IMR-90 (cell line): Measurements from ENCODE around the gene IL23R. TPM values are rescaled to one million over a fixed set of nuclear protein-coding genes. Genes with fewer than 3 reads are reported as not detected.

Source experiments
- ATAC-seq: fragments of 200-7000 bp; cut with Tn5 transposase; 2 replicates; pipeline ENCODE4 v1.9.1; 2020; ENCODE audit warnings: low read depth, mild to moderate bottlenecking, moderate library complexity
- BruUV-seq: library from RNA; stranded (reverse); fragments of 400-500 nt; replicated peaks from 2 replicates; lab custom pipeline; 2021; lab: Mats Ljungman, UMichigan
- CTCF ChIA-PET: fragments of 300-600 bp; formaldehyde crosslinking; extraction: SDS; loops from one replicate; lab custom pipeline; 2021; ENCODE audit warnings: antibody characterized with exemption; lab: Yijun Ruan, JAX
- POLR2A ChIA-PET: fragments of 300-600 bp; sonication (Branson Sonifier 250); formaldehyde crosslinking; loops from one replicate; lab custom pipeline; 2022; ENCODE audit warnings: antibody characterized with exemption; ENCODE audit not compliant: unreplicated experiment; lab: Charles Lee
- DNase-seq: peaks from one replicate; pipeline ENCODE4 v3.0.0; 2013
- H2AFZ ChIP-seq: replicated peaks from 2 replicates; pipeline ENCODE3; 2013; ENCODE audit warnings: low read length, mild to moderate bottlenecking; ENCODE audit not compliant: poor library complexity
- H2AK5ac ChIP-seq: 2 replicates; pipeline ENCODE4 v1.6.1; 2013; ENCODE audit warnings: low read depth, low read length, inconsistent platforms
- H2AK9ac ChIP-seq: replicated peaks from 2 replicates; pipeline ENCODE3; 2013; ENCODE audit warnings: mild to moderate bottlenecking, low read depth, low read length, moderate library complexity; ENCODE audit not compliant: poor library complexity
- H2BK120ac ChIP-seq: 2 replicates; pipeline ENCODE4 v1.6.1; 2013; ENCODE audit warnings: low read depth, low read length, inconsistent platforms
- H2BK15ac ChIP-seq: 3 replicates; pipeline ENCODE4 v1.6.1; 2013; ENCODE audit warnings: low read depth, low read length, inconsistent platforms
- H2BK20ac ChIP-seq: 2 replicates; pipeline ENCODE4 v1.6.1; 2013; ENCODE audit warnings: low read depth, mild to moderate bottlenecking, inconsistent platforms, low read length, moderate library complexity
- H2BK5ac ChIP-seq: 2 replicates; pipeline ENCODE4 v1.6.1; 2013; ENCODE audit warnings: mild to moderate bottlenecking, low read depth, low read length, inconsistent platforms; ENCODE audit not compliant: poor library complexity, severe bottlenecking
- H3K14ac ChIP-seq: replicated peaks from 2 replicates; pipeline ENCODE4 v1.6.1; 2013; ENCODE audit warnings: low read depth, low read length, inconsistent platforms
- H3K18ac ChIP-seq: 2 replicates; pipeline ENCODE4 v1.6.1; 2013; ENCODE audit warnings: low read depth, low read length, control low read depth
- H3K23ac ChIP-seq: 2 replicates; pipeline ENCODE4 v1.6.1; 2013; ENCODE audit warnings: low read depth, low read length, inconsistent platforms
- H3K27ac ChIP-seq: 2 replicates; pipeline ENCODE4 v1.5.1; 2013; ENCODE audit warnings: mild to moderate bottlenecking, control low read depth, low read length; ENCODE audit not compliant: insufficient read depth
- H3K27me3 ChIP-seq: 2 replicates; pipeline ENCODE4 v1.6.1; 2013; ENCODE audit warnings: low read length; ENCODE audit not compliant: control insufficient read depth, insufficient read depth
- H3K36me3 ChIP-seq: 2 replicates; pipeline ENCODE4 v1.6.1; 2013; ENCODE audit warnings: low read length, mixed read lengths; ENCODE audit not compliant: control insufficient read depth, insufficient read depth
- H3K4ac ChIP-seq: 2 replicates; pipeline ENCODE4 v1.6.1; 2013; ENCODE audit warnings: low read depth, low read length, inconsistent platforms
- H3K4me1 ChIP-seq: 2 replicates; pipeline ENCODE4 v1.6.1; 2013; ENCODE audit warnings: low read length, mixed read lengths; ENCODE audit not compliant: control insufficient read depth, insufficient read depth
- H3K4me2 ChIP-seq: 2 replicates; pipeline ENCODE4 v1.6.1; 2013; ENCODE audit warnings: low read depth, mild to moderate bottlenecking, control low read depth, low read length, moderate library complexity
- H3K4me3 ChIP-seq: 2 replicates; pipeline ENCODE4 v1.5.1; 2013; ENCODE audit warnings: low read depth, mild to moderate bottlenecking, control low read depth, low read length, moderate library complexity; ENCODE audit not compliant: insufficient read depth
- H3K56ac ChIP-seq: 2 replicates; pipeline ENCODE4 v1.6.1; 2013; ENCODE audit warnings: low read length, inconsistent platforms; ENCODE audit not compliant: insufficient read depth; ENCODE audit errors: extremely low read depth
- H3K79me1 ChIP-seq, 2 experiments: 2 replicates each; pipeline ENCODE4 v1.6.1; 2013; ENCODE audit warnings: low read length in 2 of 2, inconsistent platforms in 1 of 2, low read depth in 1 of 2
- H3K9ac ChIP-seq: 2 replicates; pipeline ENCODE4 v1.6.1; 2013; ENCODE audit warnings: low read depth, low read length, control low read depth
- H3K9me1 ChIP-seq: 2 replicates; pipeline ENCODE4 v1.6.1; 2013; ENCODE audit warnings: low read length, inconsistent platforms; ENCODE audit not compliant: insufficient read depth
- H3K9me3 ChIP-seq: 2 replicates; pipeline ENCODE4 v1.6.1; 2013; ENCODE audit warnings: low read length; ENCODE audit not compliant: control insufficient read depth, insufficient read depth
- H4K20me1 ChIP-seq: 2 replicates; pipeline ENCODE4 v1.6.1; 2013; ENCODE audit warnings: low read length, inconsistent platforms; ENCODE audit not compliant: insufficient read depth
- H4K5ac ChIP-seq: 2 replicates; pipeline ENCODE4 v1.6.1; 2013; ENCODE audit warnings: mild to moderate bottlenecking, low read depth, low read length, control low read depth
- H4K8ac ChIP-seq, 2 experiments: 2 replicates each; pipeline ENCODE4 v1.6.1; 2013; ENCODE audit warnings: low read depth in 2 of 2, low read length in 2 of 2, control low read depth in 1 of 2, inconsistent platforms in 1 of 2
- H4K91ac ChIP-seq: 2 replicates; pipeline ENCODE4 v1.6.1; 2013; ENCODE audit warnings: low read depth, low read length, inconsistent platforms; ENCODE audit not compliant: insufficient read depth
- BHLHE40 ChIP-seq: fragments of 150-350 bp; IDR thresholded peaks from 2 replicates; pipeline ENCODE4 v1.6.1; 2016; ENCODE audit warnings: mild to moderate bottlenecking, low read depth, low read length
- CEBPB ChIP-seq: IDR thresholded peaks from 2 replicates; pipeline ENCODE4 v1.6.1; 2012; ENCODE audit warnings: low read depth, low read length, improper control_type of control experiment
- CHD1 ChIP-seq: IDR thresholded peaks from 2 replicates; pipeline ENCODE4 v1.6.1; 2012; ENCODE audit warnings: low read depth, low read length, improper control_type of control experiment
- FOS ChIP-seq: fragments of 150-350 bp; IDR thresholded peaks from 2 replicates; pipeline ENCODE4 v1.6.1; 2016; ENCODE audit warnings: low read depth, low read length
- MAFK ChIP-seq: IDR thresholded peaks from 2 replicates; pipeline ENCODE4 v1.6.1; 2012; ENCODE audit warnings: low read depth, low read length, improper control_type of control experiment
- MAZ ChIP-seq: IDR thresholded peaks from 2 replicates; pipeline ENCODE4 v1.6.1; 2012; ENCODE audit warnings: low read depth, mild to moderate bottlenecking, low read length, improper control_type of control experiment, moderate library complexity, borderline replicate concordance
- MXI1 ChIP-seq: IDR thresholded peaks from 2 replicates; pipeline ENCODE4 v1.6.1; 2012; ENCODE audit warnings: low read depth, mild to moderate bottlenecking, low read length, moderate library complexity, borderline replicate concordance
- NFE2L2 ChIP-seq: fragments of 150-350 bp; IDR thresholded peaks from 2 replicates; pipeline ENCODE4 v1.6.1; 2016; ENCODE audit warnings: low read depth, mild to moderate bottlenecking, low read length
- POLR2A ChIP-seq: IDR thresholded peaks from 2 replicates; pipeline ENCODE4 v1.6.1; 2012; ENCODE audit warnings: mild to moderate bottlenecking, low read depth, low read length
- RAD21 ChIP-seq: IDR thresholded peaks from 2 replicates; pipeline ENCODE4 v1.6.1; 2012; ENCODE audit warnings: low read length, improper control_type of control experiment
- RCOR1 ChIP-seq: IDR thresholded peaks from 2 replicates; pipeline ENCODE4 v1.6.1; 2012; ENCODE audit warnings: mild to moderate bottlenecking, low read length, improper control_type of control experiment; ENCODE audit not compliant: insufficient replicate concordance
- RFX5 ChIP-seq: IDR thresholded peaks from 2 replicates; pipeline ENCODE4 v1.8.0; 2012; ENCODE audit warnings: low read depth, mild to moderate bottlenecking, low read length, moderate library complexity
- SMC3 ChIP-seq: fragments of 150-350 bp; IDR thresholded peaks from 2 replicates; pipeline ENCODE4 v1.6.1; 2016; ENCODE audit warnings: low read depth, mild to moderate bottlenecking, antibody characterized with exemption, low read length, moderate library complexity
- USF2 ChIP-seq: fragments of 150-350 bp; IDR thresholded peaks from 2 replicates; pipeline ENCODE4 v1.6.1; 2017; ENCODE audit warnings: mild to moderate bottlenecking, antibody characterized with exemption, low read length, low read depth
- WGBS, 2 experiments: methylation state at CpG; one replicate each; pipeline versions ENCODE4 v1.1.5 to v1.1.7; 2013; ENCODE audit warnings: missing lambda C conversion rate in 2 of 2; ENCODE audit not compliant: insufficient read length in 1 of 2; ENCODE audit errors: extremely low coverage in 2 of 2; 5-methylcytosine and 5-hydroxymethylcytosine counted together
- dilution Hi-C: fragments of 300-500 bp; cut with HindIII; formaldehyde crosslinking; loops from one replicate; pipeline ENCODE4 v1.14.3; 2018; ENCODE audit warnings: low sequenced_read_pairs; ENCODE audit not compliant: unreplicated experiment
- in situ Hi-C: fragments of 300-500 bp; cut with MboI; formaldehyde crosslinking; loops from 3 replicates; pipeline ENCODE4 v1.14.3; 2019; ENCODE audit warnings: low sequenced_read_pairs, inconsistent platforms, mixed read lengths
- intact Hi-C: fragments of 100-400 bp; cut with micrococcal nuclease; formaldehyde crosslinking; loops from 2 replicates; pipeline ENCODE4 v1.10.0; 2022
- polyA plus RNA-seq, 3 experiments: library from polyadenylated mRNA; depleted of rRNA; stranded (reverse); fragments of >200 nt; gene quantifications; 2 replicates each; pipeline ENCODE4 v1.2.3, GENCODE V29; 2012; ENCODE audit warnings: low replicate concordance in 1 of 3
- total RNA-seq: library from RNA; depleted of rRNA; stranded (reverse); fragments of >200 nt; gene quantifications from 2 replicates; pipeline ENCODE4 v1.2.3, GENCODE V29; 2012
- TF ChIP-seq, protein P1 (sequence below): fragments of 150-350 bp; IDR thresholded peaks from 2 replicates; pipeline ENCODE4 v1.6.1; 2016; ENCODE audit warnings: low read depth, mild to moderate bottlenecking, low read length, moderate library complexity, borderline replicate concordance
- TF ChIP-seq, protein P2 (sequence below): conservative IDR thresholded peaks from 2 replicates; pipeline ENCODE4 v1.5.1; 2012; ENCODE audit warnings: mild to moderate bottlenecking, low read depth, low read length, improper control_type of control experiment

The IL23R gene
- total and polyA plus RNA-seq, 2 of the 4 experiments (the other 2 are of a cell fraction), result not detected

DNA sequence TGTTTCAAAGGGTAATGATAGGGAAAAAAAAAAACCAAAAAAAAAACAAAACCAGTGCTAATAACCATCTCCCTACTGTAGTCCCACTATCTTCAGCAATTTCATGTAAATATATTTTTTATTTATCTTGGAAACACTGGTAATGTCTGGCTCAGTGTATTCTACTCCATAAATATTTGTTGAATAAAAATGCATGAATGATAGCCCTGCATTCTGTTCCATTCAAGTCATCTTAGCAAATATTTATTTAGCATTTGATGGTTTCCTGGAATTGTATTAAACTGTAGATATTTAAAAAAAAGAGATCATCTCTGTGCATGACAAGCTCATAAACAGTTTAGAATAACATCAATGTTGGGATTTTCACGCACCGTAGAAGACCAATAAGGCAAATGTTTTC, 24.2 kb downstream of the IL23R start:
- Histone ChIP-seq H3K9me1 (peaks cover 3% of the 10 kb centered on the region; the same call in 1 of the 2 replicates), H4K8ac (no peak overlapping the region), H2AK5ac (no peak overlapping the region), H2AK9ac (no peak overlapping the region), H3K56ac (no peak overlapping the region), H3K4ac (no peak overlapping the region), H3K23ac (no peak overlapping the region), H3K4me1 (peaks cover 2% of the 10 kb centered on the region; the same call in 1 of the 2 replicates), H3K27me3 (peaks cover 2% of the 10 kb centered on the region; the same call in 1 of the 2 replicates), H3K79me1 (no peaks in the 10 kb centered on the region), H2AFZ (no peak overlapping the region), H3K4me2 (no peak overlapping the region), H3K36me3 (no peaks in the 10 kb centered on the region), H4K91ac (no peak overlapping the region), H3K9me3 (no peaks in the 10 kb centered on the region), H4K20me1 (no peaks in the 10 kb centered on the region), H3K14ac (no peak overlapping the region), H2BK20ac (no peak overlapping the region), H3K27ac (no peak overlapping the region), H2BK15ac (no peak overlapping the region), H2BK5ac (no peak overlapping the region), H3K4me3 (no peak overlapping the region), H2BK120ac (no peak overlapping the region), H4K5ac (no peak overlapping the region), H3K18ac (no peak overlapping the region), H3K9ac (no peak overlapping the region)
- CTCF ChIA-PET, result interaction anchor here (1.1 kb wide), 2 partner anchors 21 to 23 kb away, joined by 4 to 5 read pairs; no protein-coding TSS in a partner anchor
- DNase-seq (no peak), ATAC-seq (peak; percentile 64)
- BruUV-seq, result no TSS peak
- intact Hi-C loops, result no loop called here
- in situ Hi-C loops, result no loop called here
- POLR2A ChIA-PET, result no interaction called here
- TF ChIP-seq USF2, result no peak
- TF ChIP-seq NFE2L2, result no peak
- TF ChIP-seq MXI1, result no peak
- no peak for TF ChIP-seq MAZ
- TF ChIP-seq, protein P1, sequence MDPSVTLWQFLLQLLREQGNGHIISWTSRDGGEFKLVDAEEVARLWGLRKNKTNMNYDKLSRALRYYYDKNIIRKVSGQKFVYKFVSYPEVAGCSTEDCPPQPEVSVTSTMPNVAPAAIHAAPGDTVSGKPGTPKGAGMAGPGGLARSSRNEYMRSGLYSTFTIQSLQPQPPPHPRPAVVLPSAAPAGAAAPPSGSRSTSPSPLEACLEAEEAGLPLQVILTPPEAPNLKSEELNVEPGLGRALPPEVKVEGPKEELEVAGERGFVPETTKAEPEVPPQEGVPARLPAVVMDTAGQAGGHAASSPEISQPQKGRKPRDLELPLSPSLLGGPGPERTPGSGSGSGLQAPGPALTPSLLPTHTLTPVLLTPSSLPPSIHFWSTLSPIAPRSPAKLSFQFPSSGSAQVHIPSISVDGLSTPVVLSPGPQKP, result no peak
- no peak for TF ChIP-seq CEBPB
- no peak for TF ChIP-seq MAFK
- no peak for TF ChIP-seq POLR2A
- TF ChIP-seq BHLHE40, result no peak
- TF ChIP-seq RFX5, result no peak
- no peak for TF ChIP-seq RCOR1
- TF ChIP-seq SMC3, result no peak
- no peak for TF ChIP-seq FOS
- TF ChIP-seq, protein P2, sequence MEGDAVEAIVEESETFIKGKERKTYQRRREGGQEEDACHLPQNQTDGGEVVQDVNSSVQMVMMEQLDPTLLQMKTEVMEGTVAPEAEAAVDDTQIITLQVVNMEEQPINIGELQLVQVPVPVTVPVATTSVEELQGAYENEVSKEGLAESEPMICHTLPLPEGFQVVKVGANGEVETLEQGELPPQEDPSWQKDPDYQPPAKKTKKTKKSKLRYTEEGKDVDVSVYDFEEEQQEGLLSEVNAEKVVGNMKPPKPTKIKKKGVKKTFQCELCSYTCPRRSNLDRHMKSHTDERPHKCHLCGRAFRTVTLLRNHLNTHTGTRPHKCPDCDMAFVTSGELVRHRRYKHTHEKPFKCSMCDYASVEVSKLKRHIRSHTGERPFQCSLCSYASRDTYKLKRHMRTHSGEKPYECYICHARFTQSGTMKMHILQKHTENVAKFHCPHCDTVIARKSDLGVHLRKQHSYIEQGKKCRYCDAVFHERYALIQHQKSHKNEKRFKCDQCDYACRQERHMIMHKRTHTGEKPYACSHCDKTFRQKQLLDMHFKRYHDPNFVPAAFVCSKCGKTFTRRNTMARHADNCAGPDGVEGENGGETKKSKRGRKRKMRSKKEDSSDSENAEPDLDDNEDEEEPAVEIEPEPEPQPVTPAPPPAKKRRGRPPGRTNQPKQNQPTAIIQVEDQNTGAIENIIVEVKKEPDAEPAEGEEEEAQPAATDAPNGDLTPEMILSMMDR, result no peak
- no peak for TF ChIP-seq CHD1
- no peak for TF ChIP-seq RAD21
- dilution Hi-C loops, result no loop called here
- WGBS, 2 experiments, result 47% methylated on average over 2 of the region's 2 CpGs; no CpG with 5 or more reads in 1 of the 2 experiments
